ENCODE results near the gene UBAC2. TPM values are rescaled to one million over a fixed set of nuclear protein-coding genes. Genes with fewer than 3 reads are reported as not detected.
"Not testable (repeated sequence)": the region's sequence is repeated elsewhere in the genome, so short reads cannot be mapped to it uniquely, and the experiment has no call there.

The UBAC2 gene
- polyA plus RNA-seq, 3 donors = 98.7 to 109 (median 101) TPM

- DNase-seq (ENCODE audit: low read depth in 3 of 3, low spot score in 2 of 3) = no peak
Measured at GRCh38 chr13:99385940-99386339, 185.3 kb downstream of the UBAC2 start.

- DNase-seq (ENCODE audit: low read depth in 3 of 3, low spot score in 2 of 3) = no peak
Measured at GRCh38 chr13:99386495-99386894, 185.8 kb downstream of the UBAC2 start.

- no peak for DNase-seq (ENCODE audit: low read depth in 3 of 3, low spot score in 2 of 3)
Measured at GRCh38 chr13:99386911-99387788, 186.5 kb downstream of the UBAC2 start.

GRCh38 chr13:99388334-99388923 lies 187.8 kb downstream of the UBAC2 start:
- DNase-seq (ENCODE audit: low read depth in 3 of 3, low spot score in 2 of 3) = no peak

- not testable (repeated sequence) for DNase-seq (ENCODE audit: low read depth in 3 of 3, low spot score in 2 of 3)
Measured at GRCh38 chr13:99389094-99389493, 188.4 kb downstream of the UBAC2 start.

GRCh38 chr13:99389520-99390304 lies 189.1 kb downstream of the UBAC2 start:
- DNase-seq (ENCODE audit: low read depth in 3 of 3, low spot score in 2 of 3) = no peak

GRCh38 chr13:99390601-99391000 lies 189.9 kb downstream of the UBAC2 start:
- no peak for DNase-seq (ENCODE audit: low read depth in 3 of 3, low spot score in 2 of 3)

GRCh38 chr13:99391781-99392469 lies 191.3 kb downstream of the UBAC2 start:
- no peak for DNase-seq (ENCODE audit: low read depth in 3 of 3, low spot score in 2 of 3)

- no peak for DNase-seq (ENCODE audit: low read depth in 3 of 3, low spot score in 2 of 3)
Measured at GRCh38 chr13:99392470-99393135, 191.9 kb downstream of the UBAC2 start.

- DNase-seq (ENCODE audit: low read depth in 3 of 3, low spot score in 2 of 3) = not testable (repeated sequence)
Measured at GRCh38 chr13:99393391-99393790, 192.7 kb downstream of the UBAC2 start.

GRCh38 chr13:99393791-99394735 lies 193.4 kb downstream of the UBAC2 start:
- DNase-seq (ENCODE audit: low read depth in 3 of 3, low spot score in 2 of 3) = no peak

GRCh38 chr13:99395436-99395835 lies 194.8 kb downstream of the UBAC2 start:
- no peak for DNase-seq (ENCODE audit: low read depth in 3 of 3, low spot score in 2 of 3)

GRCh38 chr13:99396446-99396845 lies 195.8 kb downstream of the UBAC2 start:
- DNase-seq (ENCODE audit: low read depth in 3 of 3, low spot score in 2 of 3) = no peak

GRCh38 chr13:99398071-99398470 lies 197.4 kb downstream of the UBAC2 start:
- DNase-seq (ENCODE audit: low read depth in 3 of 3, low spot score in 2 of 3) = no peak

- no peak for DNase-seq (ENCODE audit: low read depth in 3 of 3, low spot score in 2 of 3)
Measured at GRCh38 chr13:99398916-99399622, 198.4 kb downstream of the UBAC2 start.

GRCh38 chr13:99399623-99399974 lies 198.9 kb downstream of the UBAC2 start:
- no peak for DNase-seq (ENCODE audit: low read depth in 3 of 3, low spot score in 2 of 3)

GRCh38 chr13:99403458-99403971 lies 202.9 kb downstream of the UBAC2 start:
- DNase-seq (ENCODE audit: low read depth in 3 of 3, low spot score in 2 of 3) = no peak

GRCh38 chr13:99404005-99404755 lies 203.5 kb downstream of the UBAC2 start:
- no peak for DNase-seq (ENCODE audit: low read depth in 3 of 3, low spot score in 2 of 3)
